HepG2 (cell line): ENCODE results near the gene TECPR1. TPM values are rescaled to one million over a fixed set of nuclear protein-coding genes. Genes with fewer than 3 reads are reported as not detected.

Source experiments
- FOXK2 ChIP-seq: fragments of 450-650 bp; IDR thresholded peaks from 2 replicates; pipeline ENCODE4 v1.6.1; 2016
- HOXD1 ChIP-seq: sonication (generic); formaldehyde crosslinking; IDR thresholded peaks from 2 replicates; pipeline ENCODE4 v1.5.0; 2020; ENCODE audit warnings: missing genetic modification reagents
- KLF6 ChIP-seq: IDR thresholded peaks from 2 replicates; pipeline ENCODE4 v1.8.0; 2016; ENCODE audit warnings: missing biosample characterization, missing genetic modification reagents
- MTA1 ChIP-seq: sonication (generic); formaldehyde crosslinking; IDR thresholded peaks from 2 replicates; pipeline ENCODE4 v1.4.0; 2020; ENCODE audit warnings: missing genetic modification reagents, mild to moderate bottlenecking, borderline replicate concordance
- NBN ChIP-seq: fragments of 450-650 bp; conservative IDR thresholded peaks from 2 replicates; pipeline ENCODE4 v1.6.1; 2017
- PTBP1 ChIP-seq: fragments of 200-400 bp; formaldehyde crosslinking; IDR thresholded peaks from 2 replicates; pipeline ENCODE4 v1.6.1; 2018; ENCODE audit warnings: low read length, low read depth; ENCODE audit not compliant: poor library complexity, severe bottlenecking
- RXRB ChIP-seq: IDR thresholded peaks from 2 replicates; pipeline ENCODE4 v1.6.1; 2016; ENCODE audit warnings: borderline replicate concordance, missing genetic modification reagents, missing compliant biosample characterization
- SALL1 ChIP-seq: sonication (generic); formaldehyde crosslinking; IDR thresholded peaks from 2 replicates; pipeline ENCODE4 v1.8.0; 2022; ENCODE audit warnings: mild to moderate bottlenecking, missing genetic modification reagents
- TCF7 ChIP-seq: sonication (generic); IDR thresholded peaks from 2 replicates; pipeline ENCODE4 v1.6.1; 2016; ENCODE audit warnings: antibody characterized with exemption, low read depth
- THAP11 ChIP-seq: IDR thresholded peaks from 2 replicates; pipeline ENCODE4 v1.6.1; 2016; ENCODE audit warnings: missing biosample characterization, missing genetic modification reagents
- TP53 ChIP-seq: sonication (generic); formaldehyde crosslinking; conservative IDR thresholded peaks from 2 replicates; pipeline ENCODE4 v1.4.0; 2020; ENCODE audit warnings: missing genetic modification reagents
- ZFP36 ChIP-seq: fragments of 150-350 bp; IDR thresholded peaks from 2 replicates; pipeline ENCODE4 v1.6.1; 2018; ENCODE audit warnings: borderline replicate concordance, low read length, low read depth; ENCODE audit not compliant: partially characterized antibody
- ZFY ChIP-seq: sonication (generic); formaldehyde crosslinking; IDR thresholded peaks from 2 replicates; pipeline ENCODE4 v1.4.0; 2020; ENCODE audit warnings: missing genetic modification reagents
- ZKSCAN1 ChIP-seq: fragments of 150-350 bp; IDR thresholded peaks from 2 replicates; pipeline ENCODE4 v1.6.1; 2014; ENCODE audit warnings: low read length
- ZMAT3 ChIP-seq: sonication (generic); formaldehyde crosslinking; conservative IDR thresholded peaks from 2 replicates; pipeline ENCODE4 v1.7.0; 2021; ENCODE audit warnings: missing genetic modification reagents
- ZNF17 ChIP-seq: sonication (generic); formaldehyde crosslinking; IDR thresholded peaks from 2 replicates; pipeline ENCODE4 v1.5.0; 2020; ENCODE audit warnings: mild to moderate bottlenecking, missing genetic modification reagents
- ZNF337 ChIP-seq: sonication (generic); formaldehyde crosslinking; IDR thresholded peaks from 2 replicates; pipeline ENCODE4 v1.5.1; 2020; ENCODE audit warnings: missing genetic modification reagents, low read depth, mild to moderate bottlenecking, borderline replicate concordance
- ZNF569 ChIP-seq: sonication (generic); formaldehyde crosslinking; IDR thresholded peaks from 2 replicates; pipeline ENCODE4 v1.5.0; 2020; ENCODE audit warnings: mild to moderate bottlenecking, missing genetic modification reagents, moderate library complexity, borderline replicate concordance
- ZNF766 ChIP-seq: sonication (generic); formaldehyde crosslinking; IDR thresholded peaks from 2 replicates; pipeline ENCODE4 v1.5.0; 2020; ENCODE audit warnings: missing genetic modification reagents, borderline replicate concordance
- ZSCAN31 ChIP-seq: sonication (generic); formaldehyde crosslinking; IDR thresholded peaks from 2 replicates; pipeline ENCODE4 v1.5.0; 2020; ENCODE audit warnings: low read depth, mild to moderate bottlenecking, missing genetic modification reagents
- polyA plus RNA-seq, 8 experiments: library from polyadenylated mRNA; depleted of rRNA in 3 of 8; stranded (reverse) in 7 of 8; unstranded in 1 of 8; fragments of >200 nt; fragmentation: Illumina TruSeq in 4 of 8; extraction: Trizol in 4 of 8; gene quantifications; 2 replicates each; pipeline versions ENCODE4 v1.2.1 to v1.2.3, GENCODE V29; 2011 to 2016; ENCODE audit warnings: low read depth in 4 of 8, missing spikeins in 1 of 8, mixed read lengths in 1 of 8; ENCODE audit not compliant: insufficient read depth in 1 of 8
- total RNA-seq, 5 experiments: library from RNA; depleted of rRNA; stranded (reverse); fragments of >200 nt; fragmentation: Illumina TruSeq; extraction: Trizol; gene quantifications; 2 replicates each; pipeline ENCODE4 v1.2.3, GENCODE V29; 2016; ENCODE audit warnings: low read depth in 1 of 5
- TF ChIP-seq, protein P1 (sequence below): sonication (generic); formaldehyde crosslinking; IDR thresholded peaks from 2 replicates; pipeline ENCODE4 v1.8.0; 2022; ENCODE audit warnings: mild to moderate bottlenecking, missing genetic modification reagents, moderate library complexity
- TF ChIP-seq, protein P2 (sequence below): sonication (generic); formaldehyde crosslinking; IDR thresholded peaks from 2 replicates; pipeline ENCODE4 v1.5.0; 2020; ENCODE audit warnings: mild to moderate bottlenecking, low read depth, missing genetic modification reagents, borderline replicate concordance
- TF ChIP-seq, protein P3 (sequence below): IDR thresholded peaks from 2 replicates; pipeline ENCODE4 v1.6.1; 2016; ENCODE audit warnings: low read depth, missing genetic modification reagents, missing compliant biosample characterization

The TECPR1 gene
- total and polyA plus RNA-seq, 2 of the 13 experiments (the other 11 are each of a cell fraction or from before 2014, with no cell fraction given) = 2.3 to 6.3 TPM

DNA sequence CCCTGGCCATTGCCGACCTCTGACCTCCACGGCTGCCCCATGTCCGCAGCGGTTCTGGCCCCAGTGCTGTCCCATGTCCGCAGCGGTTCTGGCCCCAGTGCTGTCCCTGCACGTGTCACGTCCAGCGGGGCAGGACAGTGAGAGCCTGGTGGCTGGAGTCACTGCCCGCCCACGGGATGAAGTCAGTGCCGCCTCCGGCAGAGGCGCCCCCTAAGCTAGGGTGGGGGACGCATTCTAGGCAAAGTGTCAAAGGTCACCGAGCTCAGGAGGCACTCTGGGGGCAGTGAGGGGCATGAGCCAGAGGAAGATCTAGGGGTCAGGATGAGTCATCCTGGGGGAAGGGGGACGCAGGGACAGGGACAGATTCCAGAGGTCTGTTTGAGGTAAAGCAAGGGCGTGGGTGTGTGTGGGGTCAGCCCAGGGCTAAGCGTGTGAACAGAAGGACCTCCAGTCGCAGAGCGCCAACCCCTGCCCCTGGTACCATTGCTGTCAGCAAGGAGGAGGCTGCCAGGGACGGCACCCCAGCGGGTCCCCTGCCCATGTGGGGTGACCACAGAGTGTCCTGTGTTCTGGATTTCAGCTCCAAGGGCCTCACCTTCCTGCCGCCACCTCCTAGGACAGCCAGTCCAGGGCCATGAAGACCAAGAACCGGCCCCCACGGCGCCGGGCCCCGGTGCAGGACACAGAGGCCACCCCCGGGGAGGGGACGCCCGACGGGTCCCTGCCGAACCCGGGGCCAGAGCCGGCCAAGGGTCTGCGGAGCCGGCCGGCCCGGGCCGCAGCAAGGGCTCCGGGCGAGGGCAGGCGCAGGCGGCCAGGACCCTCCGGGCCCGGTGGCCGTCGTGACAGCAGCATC lies 40.1 kb downstream of the TECPR1 start (continued):
- no peak; the same call in 1 of the 2 replicates for TF ChIP-seq ZNF766 (CRISPR knock-in tag)
- TF ChIP-seq ZNF569 = no peak
- TF ChIP-seq THAP11 = peak; percentile 14; the same call in 1 of the 2 replicates
- no peak for TF ChIP-seq FOXK2
- TF ChIP-seq TP53 = no peak
- no peak for TF ChIP-seq NBN
- peak; percentile 87 for TF ChIP-seq SALL1
- no peak for TF ChIP-seq ZNF17
- peak; percentile 37; the same call in 1 of the 2 replicates for TF ChIP-seq KLF6 (CRISPR knock-in tag)
- TF ChIP-seq HOXD1 (CRISPR knock-in tag) = 0 out of 2 replicates have a peak, but pooled peaks have one; percentile 73
- TF ChIP-seq ZKSCAN1 = no peak
- TF ChIP-seq, protein P1, sequence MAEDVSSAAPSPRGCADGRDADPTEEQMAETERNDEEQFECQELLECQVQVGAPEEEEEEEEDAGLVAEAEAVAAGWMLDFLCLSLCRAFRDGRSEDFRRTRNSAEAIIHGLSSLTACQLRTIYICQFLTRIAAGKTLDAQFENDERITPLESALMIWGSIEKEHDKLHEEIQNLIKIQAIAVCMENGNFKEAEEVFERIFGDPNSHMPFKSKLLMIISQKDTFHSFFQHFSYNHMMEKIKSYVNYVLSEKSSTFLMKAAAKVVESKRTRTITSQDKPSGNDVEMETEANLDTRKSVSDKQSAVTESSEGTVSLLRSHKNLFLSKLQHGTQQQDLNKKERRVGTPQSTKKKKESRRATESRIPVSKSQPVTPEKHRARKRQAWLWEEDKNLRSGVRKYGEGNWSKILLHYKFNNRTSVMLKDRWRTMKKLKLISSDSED (CRISPR knock-in tag) = no peak
- TF ChIP-seq ZMAT3 (CRISPR knock-in tag) = no peak
- no peak for TF ChIP-seq ZNF337 (CRISPR knock-in tag)
- no peak for TF ChIP-seq ZFP36
- no peak for TF ChIP-seq ZSCAN31 (CRISPR knock-in tag)
- peak; percentile 93 for TF ChIP-seq RXRB (CRISPR knock-in tag)
- TF ChIP-seq TCF7 = no peak
- TF ChIP-seq, protein P2, sequence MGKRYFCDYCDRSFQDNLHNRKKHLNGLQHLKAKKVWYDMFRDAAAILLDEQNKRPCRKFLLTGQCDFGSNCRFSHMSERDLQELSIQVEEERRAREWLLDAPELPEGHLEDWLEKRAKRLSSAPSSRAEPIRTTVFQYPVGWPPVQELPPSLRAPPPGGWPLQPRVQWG (CRISPR knock-in tag) = no peak
- peak; percentile 85 for TF ChIP-seq PTBP1
- TF ChIP-seq MTA1 = peak; percentile 92
- TF ChIP-seq, protein P3, sequence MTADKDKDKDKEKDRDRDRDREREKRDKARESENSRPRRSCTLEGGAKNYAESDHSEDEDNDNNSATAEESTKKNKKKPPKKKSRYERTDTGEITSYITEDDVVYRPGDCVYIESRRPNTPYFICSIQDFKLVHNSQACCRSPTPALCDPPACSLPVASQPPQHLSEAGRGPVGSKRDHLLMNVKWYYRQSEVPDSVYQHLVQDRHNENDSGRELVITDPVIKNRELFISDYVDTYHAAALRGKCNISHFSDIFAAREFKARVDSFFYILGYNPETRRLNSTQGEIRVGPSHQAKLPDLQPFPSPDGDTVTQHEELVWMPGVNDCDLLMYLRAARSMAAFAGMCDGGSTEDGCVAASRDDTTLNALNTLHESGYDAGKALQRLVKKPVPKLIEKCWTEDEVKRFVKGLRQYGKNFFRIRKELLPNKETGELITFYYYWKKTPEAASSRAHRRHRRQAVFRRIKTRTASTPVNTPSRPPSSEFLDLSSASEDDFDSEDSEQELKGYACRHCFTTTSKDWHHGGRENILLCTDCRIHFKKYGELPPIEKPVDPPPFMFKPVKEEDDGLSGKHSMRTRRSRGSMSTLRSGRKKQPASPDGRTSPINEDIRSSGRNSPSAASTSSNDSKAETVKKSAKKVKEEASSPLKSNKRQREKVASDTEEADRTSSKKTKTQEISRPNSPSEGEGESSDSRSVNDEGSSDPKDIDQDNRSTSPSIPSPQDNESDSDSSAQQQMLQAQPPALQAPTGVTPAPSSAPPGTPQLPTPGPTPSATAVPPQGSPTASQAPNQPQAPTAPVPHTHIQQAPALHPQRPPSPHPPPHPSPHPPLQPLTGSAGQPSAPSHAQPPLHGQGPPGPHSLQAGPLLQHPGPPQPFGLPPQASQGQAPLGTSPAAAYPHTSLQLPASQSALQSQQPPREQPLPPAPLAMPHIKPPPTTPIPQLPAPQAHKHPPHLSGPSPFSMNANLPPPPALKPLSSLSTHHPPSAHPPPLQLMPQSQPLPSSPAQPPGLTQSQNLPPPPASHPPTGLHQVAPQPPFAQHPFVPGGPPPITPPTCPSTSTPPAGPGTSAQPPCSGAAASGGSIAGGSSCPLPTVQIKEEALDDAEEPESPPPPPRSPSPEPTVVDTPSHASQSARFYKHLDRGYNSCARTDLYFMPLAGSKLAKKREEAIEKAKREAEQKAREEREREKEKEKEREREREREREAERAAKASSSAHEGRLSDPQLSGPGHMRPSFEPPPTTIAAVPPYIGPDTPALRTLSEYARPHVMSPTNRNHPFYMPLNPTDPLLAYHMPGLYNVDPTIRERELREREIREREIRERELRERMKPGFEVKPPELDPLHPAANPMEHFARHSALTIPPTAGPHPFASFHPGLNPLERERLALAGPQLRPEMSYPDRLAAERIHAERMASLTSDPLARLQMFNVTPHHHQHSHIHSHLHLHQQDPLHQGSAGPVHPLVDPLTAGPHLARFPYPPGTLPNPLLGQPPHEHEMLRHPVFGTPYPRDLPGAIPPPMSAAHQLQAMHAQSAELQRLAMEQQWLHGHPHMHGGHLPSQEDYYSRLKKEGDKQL = no peak; the same call in 1 of the 2 replicates
- 0 out of 2 replicates have a peak, but pooled peaks have one; percentile 40 for TF ChIP-seq ZFY
